Measurements from ENCODE around the gene HUS1B.
"Not testable (repeated sequence)": the region's sequence is repeated elsewhere in the genome, so short reads cannot be mapped to it uniquely, and the experiment has no call there.

Gene HUS1B

DNA sequence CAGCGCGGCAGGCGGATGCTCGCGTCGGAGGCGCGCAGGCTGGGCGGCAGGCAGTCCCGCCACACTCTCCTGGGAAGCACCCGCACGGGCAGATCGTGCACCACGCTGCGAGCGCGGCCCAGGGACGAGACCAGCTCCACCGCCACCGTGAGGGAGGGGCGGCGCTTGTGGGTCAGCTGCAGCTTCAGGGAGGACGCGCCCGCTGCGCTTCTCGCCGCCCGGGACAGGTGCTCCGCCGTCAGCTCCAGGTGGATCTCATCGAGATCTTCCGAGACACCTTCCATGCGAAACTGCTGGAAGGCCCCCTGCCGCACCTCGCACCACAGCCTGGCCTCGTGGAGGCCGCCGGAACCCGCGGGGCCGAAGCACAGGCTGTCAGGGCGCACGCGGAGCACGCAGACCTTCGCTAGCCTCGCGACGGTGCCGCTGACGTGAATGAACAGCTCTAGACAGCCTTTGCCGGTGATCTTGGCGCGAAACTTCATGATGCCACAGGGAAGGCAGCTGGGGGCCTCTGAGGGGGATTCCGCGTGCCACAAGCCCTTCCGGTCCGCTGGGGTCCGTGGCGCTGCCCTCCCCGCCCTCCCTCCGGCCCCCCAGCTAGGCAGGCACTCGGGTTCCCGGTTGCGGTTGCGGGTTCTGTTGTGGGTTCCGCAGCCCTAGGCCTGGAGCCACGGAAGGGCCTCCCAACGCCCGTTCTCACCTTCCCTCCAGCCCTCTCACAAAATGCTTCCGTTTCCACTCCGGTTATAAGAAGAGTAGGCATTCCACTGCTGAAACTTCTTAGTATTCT, at the start of gene HUS1B:
Gene HUS1B, minus strand, starts transcription at position 641 of the 793 bp plus-strand sequence. Its CDS starts 156 bp downstream, at position 485.
- no peak for DNase-seq

DNA sequence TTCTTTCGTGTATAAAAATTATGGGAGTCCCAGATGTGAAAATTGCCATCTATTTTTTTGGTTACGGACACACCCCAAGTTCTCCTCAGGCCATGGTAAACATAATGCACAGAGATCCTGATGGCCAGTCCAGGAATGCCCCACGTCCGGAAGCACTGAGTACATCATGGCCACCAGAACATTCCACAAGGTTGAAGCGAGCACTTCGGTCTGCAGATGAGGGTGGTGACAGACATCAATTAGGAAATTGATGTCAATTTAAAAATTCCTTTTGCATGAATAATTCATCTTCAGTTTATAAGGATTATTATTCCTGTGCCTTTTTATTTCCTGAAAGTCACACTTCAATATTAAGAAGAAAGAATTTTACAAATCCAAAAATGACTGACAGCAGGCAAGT, 49.2 kb upstream of the HUS1B start:
- DNase-seq = no peak

DNA sequence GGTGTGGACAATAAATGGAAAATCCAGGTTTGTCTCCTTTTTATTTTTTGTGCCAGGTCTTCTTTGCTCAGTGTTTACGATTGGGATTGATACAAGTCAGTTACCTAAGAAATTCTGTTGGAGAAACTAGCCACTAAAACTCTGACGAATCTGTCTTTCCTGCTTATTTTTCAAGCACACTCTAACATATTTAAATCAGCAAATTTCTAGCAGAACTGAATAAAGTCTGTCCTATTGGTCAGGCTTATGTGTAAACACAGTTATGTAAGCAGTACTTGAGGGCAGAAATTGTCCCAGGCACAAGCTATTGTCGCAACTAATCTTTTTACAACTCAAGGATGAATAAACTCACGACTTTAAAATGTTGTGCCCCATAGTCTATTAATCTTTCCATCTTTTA, 48.1 kb upstream of the HUS1B start:
- no peak for DNase-seq

DNA sequence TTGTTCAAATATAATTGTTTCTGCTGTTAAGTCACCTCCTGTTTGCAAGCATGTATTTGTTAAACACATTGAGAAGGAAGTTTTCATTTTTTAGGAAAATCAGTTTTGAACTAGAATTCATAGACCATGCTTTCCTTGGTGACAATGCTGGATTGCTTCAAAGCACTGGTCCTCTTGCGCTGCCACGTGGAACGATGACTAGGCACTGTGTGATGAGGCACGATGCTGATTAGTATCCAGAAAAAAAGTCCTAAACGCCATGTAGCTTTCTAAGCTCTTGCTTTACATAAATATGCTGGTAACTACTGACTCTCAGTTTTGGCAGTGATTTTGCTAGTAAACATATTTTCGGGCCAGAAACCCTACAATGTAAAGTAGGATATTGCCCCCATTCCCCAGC, 47.1 kb upstream of the HUS1B start:
- no peak for DNase-seq

DNA sequence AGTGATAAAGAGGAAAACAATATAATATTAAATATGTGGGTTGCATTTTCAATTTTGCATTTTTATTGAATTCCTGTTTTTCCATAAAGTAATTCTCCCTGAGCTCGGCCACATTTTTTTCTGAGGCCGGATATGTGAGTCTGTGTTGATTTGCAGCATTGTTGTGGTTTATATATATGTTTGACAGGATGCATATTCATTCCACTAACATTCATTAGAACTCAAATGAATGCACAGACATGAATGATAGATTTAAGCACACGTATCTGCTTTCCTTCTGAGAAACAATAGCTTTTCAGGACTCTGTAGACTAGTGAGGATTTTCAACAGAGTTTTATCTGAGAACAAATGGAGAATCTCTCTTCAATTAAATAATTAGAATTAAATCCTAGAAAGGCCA, 46.7 kb upstream of the HUS1B start:
- DNase-seq = no peak

DNA sequence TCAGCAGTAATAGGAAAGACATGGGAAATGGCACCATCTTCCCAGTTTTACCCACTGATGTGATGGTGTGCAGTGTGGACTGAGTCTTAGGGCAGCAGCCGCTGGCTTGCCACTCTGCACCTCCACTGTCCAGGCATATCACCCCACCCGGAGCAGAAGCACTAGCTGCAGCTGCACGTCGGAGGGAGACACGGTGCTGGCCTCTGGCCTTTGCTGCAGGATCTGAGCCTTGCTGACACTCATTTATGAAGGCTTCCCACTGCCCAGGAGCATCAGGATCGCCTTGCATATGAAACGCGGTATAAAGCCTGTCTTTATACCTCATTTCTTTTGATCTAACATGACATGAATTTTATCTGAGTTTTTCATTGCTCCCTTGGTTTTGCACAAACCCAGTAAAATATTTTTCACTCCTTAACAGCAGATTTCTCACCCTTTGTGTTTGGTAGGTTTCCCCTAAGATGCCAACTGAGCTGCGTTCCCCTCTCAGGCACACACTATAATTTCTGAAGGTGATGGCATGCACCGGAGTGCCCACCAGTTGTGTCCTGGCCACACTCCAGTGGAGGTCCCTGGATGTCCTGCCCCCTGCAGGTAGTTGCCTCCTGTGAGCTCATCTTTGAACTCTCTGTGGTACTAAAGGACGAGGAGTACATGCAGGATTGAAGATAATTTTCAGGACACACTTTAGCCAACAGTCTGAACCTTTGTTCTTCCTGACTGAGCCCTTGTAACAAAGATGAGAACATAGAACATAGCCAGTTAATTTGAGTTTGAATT, 45.0 kb upstream of the HUS1B start:
- no peak for DNase-seq

DNA sequence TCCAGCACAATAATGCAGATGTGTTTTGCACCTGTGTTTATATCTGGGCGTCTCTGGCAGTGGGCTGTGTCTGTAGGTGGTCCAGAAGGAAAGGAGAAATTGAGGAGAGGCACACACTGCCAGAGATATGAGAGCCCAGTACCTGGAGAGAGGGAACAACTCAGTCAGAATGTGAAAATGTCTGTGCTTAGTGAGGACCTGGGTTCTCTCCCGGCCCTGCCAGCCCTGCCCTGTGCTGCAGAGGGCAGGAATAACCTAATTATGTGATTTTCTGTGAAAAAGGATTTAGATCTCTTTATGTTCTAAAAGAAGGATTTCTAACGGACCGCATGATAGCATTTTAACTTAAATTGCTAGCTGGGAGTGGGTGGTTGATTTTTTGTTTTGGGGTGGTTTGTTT, 44.3 kb upstream of the HUS1B start:
- DNase-seq = no peak

DNA sequence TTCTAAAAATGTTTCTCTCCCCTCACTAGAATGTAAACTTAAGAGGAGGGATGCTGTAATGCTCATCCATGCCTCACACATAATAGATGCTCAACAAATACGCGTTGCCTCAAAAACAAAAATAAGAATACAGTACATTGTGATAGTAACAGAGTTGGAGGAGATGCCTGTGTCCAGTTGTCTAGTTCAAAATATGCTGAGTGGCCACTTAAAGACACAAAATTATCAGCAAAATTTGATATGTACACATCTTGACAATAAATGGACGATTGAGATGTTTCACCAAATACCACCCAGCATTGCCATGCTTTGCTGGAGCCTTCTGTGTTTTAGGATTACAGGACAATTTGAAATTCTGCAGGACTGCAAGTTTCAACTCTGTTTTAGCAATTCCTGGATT, 43.6 kb upstream of the HUS1B start:
- DNase-seq = no peak

DNA sequence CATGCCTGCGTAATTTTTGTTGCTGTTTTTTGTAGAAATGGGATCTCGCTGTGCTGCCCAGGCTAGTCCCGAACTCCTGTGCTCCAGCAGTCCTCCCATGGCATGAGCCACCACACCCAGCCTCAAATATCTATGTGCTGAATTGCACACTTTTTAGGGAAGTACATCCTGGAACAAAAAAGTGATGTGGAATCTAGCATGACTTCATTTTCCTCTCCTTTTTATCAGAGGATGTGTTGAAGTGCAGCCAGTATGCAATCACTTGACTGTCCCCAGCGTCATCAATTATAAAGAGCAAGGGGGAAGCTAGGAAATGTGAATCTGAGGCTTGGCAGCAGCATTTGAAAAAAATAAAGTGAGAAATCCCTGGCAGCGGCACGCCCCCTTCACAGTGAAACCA, 42.4 kb upstream of the HUS1B start:
- DNase-seq = no peak

DNA sequence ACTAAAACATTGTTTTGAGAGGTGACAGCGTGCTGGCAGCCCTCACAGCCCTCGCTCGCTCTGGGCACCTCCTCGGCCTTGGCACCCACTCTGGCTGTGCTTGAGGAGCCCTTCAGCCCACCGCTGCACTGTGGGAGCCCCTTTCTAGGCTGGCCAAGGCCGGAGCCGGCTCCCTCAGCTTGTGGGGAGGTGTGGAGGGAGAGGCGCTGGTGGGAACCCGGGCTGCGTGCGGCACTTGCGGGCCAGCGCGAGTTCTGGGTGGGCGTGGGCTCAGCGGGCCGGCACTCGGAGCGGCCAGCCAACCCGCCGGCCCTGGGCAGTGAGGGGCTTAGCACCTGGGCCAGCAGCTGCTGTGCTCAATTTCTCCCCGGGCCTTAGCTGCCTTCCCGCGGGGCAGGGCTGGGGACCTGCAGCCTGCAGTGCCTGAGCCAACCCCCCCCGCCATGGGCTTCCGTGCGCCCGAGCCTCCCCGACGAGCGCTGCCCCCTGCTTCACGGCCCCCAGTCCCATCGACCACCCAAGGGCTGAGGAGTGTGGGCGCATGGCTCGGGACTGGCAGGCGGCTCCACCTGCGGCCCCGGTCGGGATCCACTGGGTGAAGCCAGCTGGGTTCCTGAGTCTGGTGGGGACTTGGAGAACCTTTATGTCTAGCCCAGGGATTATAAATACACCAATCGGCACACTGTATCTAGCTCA, 37.7 kb upstream of the HUS1B start:
- not testable (repeated sequence) for DNase-seq

DNA sequence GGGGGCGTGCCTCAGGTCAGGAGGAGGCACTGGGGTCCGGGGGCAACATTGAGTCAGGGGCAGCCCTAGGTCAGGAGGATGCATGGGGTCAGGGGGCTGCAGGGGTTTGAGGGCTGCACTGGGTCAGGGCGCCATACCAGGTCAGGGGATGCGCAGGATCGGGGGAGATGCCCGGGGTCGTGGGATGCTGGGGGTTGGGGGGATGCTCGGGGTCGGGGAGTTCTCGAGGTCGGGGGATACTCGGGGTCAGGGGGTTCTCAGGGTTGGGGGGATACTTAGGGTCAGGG, 36.8 kb upstream of the HUS1B start:
- DNase-seq = no peak

DNA sequence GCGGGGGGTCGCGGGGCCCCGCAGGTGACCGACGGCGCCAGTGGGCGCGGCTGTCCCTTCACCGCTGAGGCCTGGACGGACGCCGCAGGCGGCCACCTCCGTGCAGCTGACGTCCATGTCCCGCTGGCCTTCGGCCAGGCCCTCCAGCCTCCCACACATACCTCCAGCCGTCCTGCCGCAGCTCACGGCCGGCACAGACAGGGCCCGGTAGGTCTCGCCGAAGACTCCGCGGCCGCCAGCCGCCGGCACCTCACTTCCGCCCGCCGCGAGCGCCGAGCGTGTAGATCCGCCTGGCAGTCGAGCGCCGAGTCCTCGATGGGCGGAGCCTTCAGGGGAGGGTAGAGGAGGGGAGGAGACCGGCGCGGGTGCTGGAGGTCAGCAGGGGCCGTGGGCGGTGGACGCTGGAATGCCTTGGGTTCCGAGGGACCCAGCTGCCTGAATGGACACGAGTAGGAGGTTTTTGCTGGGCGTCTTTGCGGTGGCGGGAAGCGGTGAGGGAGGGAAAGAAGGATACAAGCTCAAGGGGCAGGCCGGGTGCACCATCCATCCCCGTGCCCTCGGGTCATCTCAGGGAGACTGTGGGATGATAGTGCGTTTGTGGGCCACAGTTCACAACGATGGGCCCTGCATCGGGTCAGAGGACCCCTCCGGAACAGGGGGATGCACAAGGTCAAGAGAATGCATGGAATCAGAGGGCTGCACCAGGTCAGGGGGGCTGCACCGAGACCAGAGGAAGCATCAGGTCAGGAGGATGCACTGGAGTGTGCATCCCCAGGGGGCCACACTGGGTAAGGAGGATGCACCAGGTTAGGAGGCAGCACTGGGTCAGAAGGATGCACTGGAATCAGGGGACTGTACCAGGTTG, 36.2 kb upstream of the HUS1B start, which contains the start of gene EXOC2:
Gene EXOC2, minus strand, starts transcription at position 282 of the 865 bp plus-strand sequence. CDS start 55,321 bp downstream, outside the sequence.
- DNase-seq = peak; percentile 75

DNA sequence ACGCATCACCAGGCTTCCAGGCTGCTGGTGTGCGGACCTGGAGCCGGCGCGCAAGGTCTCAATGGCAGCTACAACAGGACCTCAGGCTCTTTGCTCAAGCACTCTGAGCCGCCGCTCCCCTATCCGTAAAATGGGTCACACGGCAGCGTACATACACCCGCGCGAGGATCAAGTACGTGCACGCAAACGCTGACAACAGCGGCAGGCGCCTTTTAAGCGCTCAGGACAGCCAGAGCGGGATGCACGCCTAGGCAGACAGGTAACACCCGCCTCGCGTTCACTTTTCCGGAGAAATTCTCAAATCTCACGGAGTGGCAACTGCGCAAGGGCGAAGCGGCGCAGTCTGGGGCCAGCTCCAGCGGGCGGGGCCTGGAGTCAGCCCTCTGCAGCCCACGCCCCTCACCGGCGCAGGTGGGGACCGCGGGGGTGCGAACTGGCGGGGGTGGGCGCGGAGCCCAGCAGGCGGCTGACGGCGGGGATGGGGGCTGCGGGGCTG, 35.5 kb upstream of the HUS1B start:
- DNase-seq = peak; percentile 64

DNA sequence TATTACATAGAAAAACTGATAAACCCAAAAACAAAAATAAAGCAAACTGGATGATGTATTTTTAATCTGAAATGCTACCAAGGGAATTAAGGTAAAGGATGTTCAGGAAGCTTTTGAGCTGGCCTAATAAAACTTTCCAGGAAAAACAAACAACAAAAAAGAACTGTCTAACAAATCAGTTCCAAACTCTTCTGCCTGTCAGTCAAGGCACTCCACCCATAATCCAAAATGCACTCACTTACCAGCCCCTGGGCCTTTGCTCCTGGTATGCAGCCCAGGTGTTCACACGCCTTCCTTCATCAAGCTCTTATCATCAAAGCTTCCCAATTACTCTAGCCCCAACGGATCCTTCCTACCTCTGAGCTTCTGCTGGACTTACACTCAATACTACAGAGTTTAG, 32.3 kb upstream of the HUS1B start:
- no peak for DNase-seq

DNA sequence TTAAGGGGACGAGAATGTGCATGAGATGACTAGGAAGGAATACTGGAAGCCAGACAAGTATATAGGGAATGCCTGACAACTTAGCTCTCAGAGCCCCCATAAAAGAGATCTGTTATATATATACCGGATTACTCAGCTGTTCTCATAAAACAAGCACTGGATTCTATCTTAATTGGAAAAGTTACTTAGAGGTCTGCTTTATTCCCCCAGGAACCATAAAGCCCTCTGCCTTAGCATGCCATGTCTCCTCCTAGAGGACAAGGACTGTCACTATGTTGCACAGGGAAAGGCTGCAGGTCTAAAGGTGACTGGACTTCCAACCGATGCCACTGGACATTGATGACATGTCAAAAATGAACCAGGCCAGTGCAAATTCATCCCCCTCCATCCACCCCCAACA, 29.6 kb upstream of the HUS1B start:
- DNase-seq = no peak

DNA sequence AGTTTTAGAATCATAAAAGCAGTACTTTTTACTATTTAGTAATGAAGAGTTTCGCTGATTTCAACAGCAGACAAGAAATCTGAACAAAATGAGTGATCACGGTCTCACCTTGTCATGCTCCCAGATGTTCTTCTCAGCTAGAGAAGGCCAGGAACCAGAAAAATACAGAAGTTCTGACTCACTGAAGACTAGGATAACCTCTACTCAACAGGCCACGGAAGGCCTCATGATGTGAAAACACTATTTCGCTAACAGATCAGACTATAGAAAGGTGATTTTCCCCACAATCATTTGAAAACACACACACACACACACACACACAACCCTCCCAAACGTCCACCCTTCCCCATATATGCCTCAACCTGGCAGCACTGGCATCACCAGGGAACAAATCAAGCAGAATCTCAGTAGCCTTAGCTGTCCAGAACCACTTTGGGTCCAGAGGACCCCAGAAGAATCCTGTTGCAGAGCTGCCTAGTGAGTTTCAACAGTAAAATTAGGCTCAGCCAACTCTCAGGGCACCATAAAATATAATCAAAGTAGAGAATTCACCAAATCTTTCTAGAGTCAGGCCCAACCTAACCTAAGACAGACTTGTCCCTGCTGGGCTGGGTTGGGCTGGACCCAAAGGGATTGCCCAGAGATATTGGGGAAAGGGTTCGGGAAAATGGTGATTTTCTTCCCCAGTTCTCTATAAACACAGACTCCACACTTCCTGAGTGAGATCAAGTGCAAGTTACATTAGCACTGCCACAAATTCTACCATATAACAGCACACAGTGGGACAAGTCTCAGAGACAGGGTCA, 28.1 kb upstream of the HUS1B start:
- no peak for DNase-seq

DNA sequence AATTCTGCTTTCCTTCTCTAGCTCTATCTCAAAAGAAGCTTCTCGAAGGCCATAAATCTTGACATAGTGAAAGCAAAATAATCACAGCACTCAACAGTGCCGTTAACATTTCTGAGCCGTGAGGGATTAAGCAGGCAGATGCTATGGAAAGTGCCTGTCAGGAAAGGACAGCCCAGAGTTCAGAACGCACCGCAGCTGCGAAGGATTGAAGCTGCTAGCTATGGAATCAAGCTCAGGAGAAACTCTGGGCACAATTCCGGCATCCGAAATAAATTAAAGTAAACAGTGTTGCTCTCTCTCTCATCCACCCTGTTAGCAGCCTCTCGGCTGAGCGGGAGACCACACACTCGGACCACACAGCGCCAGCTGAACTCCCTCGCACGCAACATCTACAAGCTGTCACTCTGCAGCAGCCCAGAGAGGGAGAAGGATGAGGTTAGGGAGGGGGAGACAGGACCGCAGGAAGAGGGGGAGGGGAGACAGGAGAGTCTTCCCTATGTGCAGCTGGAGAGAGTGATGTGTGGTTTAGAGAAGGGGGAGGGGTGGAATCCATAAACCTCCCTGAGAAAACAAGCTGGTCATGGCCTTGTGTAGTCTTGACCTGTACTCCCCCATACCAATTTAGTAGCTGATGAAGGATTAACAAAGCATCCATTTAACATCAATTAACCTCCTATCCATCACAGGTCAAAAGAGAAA, 27.0 kb upstream of the HUS1B start:
- no peak for DNase-seq

DNA sequence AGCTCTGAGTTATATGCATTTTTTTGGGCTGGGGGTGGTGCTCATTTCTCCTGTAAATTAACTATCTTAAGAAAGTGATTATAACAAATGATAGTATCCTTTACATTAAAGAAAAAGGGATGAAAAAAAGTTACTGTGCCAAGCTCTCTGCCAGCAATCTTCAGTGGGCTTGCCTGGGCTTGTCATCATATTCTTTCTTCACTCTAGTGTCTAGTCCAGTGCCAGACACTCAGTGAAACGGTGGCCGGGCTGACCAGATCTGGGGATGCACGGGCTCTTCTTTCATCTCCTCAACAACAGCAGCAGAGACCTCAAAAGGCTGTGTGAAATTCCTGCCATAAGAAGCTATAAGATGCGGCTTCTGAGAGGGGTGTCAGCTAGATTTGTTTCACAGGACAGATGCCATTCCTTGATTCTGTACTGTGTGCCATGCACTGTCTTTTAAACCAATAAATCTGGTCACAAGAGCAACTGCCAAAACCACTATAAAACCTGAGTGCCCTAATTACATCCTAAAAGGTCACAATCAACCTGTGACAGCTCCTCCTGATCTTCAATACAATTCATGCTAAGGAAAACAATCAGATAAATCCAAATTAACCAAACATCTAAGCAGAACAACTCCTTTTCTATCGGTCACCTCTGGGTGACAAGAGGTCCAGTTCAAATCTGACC, 23.9 kb upstream of the HUS1B start:
- no peak for DNase-seq

DNA sequence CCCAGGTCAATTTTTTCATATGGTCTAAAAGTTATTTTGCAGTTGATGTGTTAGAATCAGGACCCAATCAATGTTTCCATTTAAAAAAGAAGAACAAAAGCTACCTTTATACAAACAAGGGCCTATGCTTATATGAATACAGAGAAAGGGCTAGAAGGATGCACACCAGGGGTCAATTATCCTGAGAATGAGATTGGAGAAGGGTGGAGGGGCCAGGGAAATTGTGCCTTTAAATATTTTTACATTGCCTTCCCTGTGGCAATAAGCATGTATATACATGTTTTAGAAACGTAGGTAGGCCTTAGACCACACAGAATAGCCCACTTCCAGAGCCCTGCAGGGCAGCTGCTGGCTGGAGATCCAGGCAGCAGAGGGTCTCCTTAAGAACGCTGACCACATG, 23.4 kb upstream of the HUS1B start:
- DNase-seq = no peak

DNA sequence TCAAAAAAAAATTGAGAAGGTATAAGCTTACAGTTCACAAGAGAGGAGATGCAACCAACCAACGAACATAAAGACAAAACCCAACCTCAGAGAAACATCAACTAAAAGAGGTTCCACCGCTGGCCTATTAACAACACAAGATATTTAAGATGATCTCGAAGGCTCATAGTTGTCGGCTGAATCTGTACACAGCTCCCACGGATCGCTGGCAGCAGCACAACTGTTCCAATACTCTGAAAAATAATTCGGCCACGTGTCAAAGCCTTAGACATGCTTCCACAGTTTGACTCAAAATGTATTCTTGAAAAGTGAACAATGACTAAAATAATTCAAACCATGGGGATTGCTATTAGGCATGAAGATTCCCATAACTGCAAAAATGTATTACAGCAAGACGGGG, 22.4 kb upstream of the HUS1B start:
- DNase-seq = no peak

DNA sequence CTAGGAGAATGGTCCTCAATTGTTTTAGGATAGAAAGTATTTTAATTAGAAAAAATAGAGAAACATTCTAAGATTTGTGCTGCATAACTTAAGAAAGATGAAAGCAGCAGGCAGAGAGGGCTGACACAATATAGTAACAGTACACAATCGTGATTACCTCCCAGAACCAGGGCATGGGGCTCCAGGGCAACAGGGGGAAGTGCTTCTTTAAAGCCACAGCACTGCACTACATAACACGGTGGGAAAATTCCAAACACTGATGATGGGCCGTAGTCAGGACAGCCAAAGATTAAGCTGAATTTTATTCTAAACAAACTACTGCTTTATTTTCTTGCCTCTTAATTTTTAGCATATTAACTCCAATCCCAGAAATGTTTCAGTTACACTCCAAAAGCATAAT, 21.6 kb upstream of the HUS1B start:
- no peak for DNase-seq
